HepG2 (cell line): ENCODE data around the gene UBE2S. TPM values are rescaled to one million over a fixed set of nuclear protein-coding genes. Genes with fewer than 3 reads are reported as not detected.
A peak's percentile ranks its signal among the peaks of the same experiment; 100 is the strongest.

ENCODE experiments used
- BCL6 ChIP-seq: IDR thresholded peaks from 2 replicates; pipeline ENCODE4 v1.6.1; 2016; ENCODE audit warnings: missing genetic modification reagents, missing compliant biosample characterization
- DNMT1 ChIP-seq: sonication (generic); formaldehyde crosslinking; IDR thresholded peaks from 2 replicates; pipeline ENCODE4 v1.5.1; 2020; ENCODE audit warnings: mild to moderate bottlenecking, missing genetic modification reagents
- EP300 ChIP-seq, 3 experiments: sonication (generic) in 1 of 3; formaldehyde crosslinking in 1 of 3; IDR thresholded peaks; 2 replicates each; pipeline versions ENCODE4 v1.5.1 to v1.6.1; 2011 to 2020; ENCODE audit warnings: low read depth in 2 of 3, low read length in 2 of 3, borderline replicate concordance in 1 of 3, improper control_type of control experiment in 1 of 3, mild to moderate bottlenecking in 1 of 3, missing genetic modification reagents in 1 of 3, moderate library complexity in 1 of 3
- GATAD2A ChIP-seq: IDR thresholded peaks from 2 replicates; pipeline ENCODE4 v1.6.1; 2016
- KMT2A ChIP-seq: sonication (generic); formaldehyde crosslinking; IDR thresholded peaks from 2 replicates; pipeline ENCODE4 v1.4.0; 2020; ENCODE audit warnings: missing genetic modification reagents
- KMT2B ChIP-seq: IDR thresholded peaks from 2 replicates; pipeline ENCODE4 v1.6.1; 2016; ENCODE audit warnings: missing genetic modification reagents, missing compliant biosample characterization
- ZNF10 ChIP-seq: sonication (generic); formaldehyde crosslinking; IDR thresholded peaks from 2 replicates; pipeline ENCODE4 v1.4.0; 2020; ENCODE audit warnings: mild to moderate bottlenecking, low read depth, missing genetic modification reagents, borderline replicate concordance
- ZNF101 ChIP-seq: sonication (generic); formaldehyde crosslinking; IDR thresholded peaks from 2 replicates; pipeline ENCODE4 v1.4.0; 2020; ENCODE audit warnings: mild to moderate bottlenecking, low read depth, missing genetic modification reagents, borderline replicate concordance
- ZNF263 ChIP-seq: sonication (generic); formaldehyde crosslinking; IDR thresholded peaks from 2 replicates; pipeline ENCODE4 v1.4.0; 2020; ENCODE audit warnings: missing genetic modification reagents
- ZNF776 ChIP-seq: sonication (generic); formaldehyde crosslinking; IDR thresholded peaks from 2 replicates; pipeline ENCODE4 v1.4.0; 2020; ENCODE audit warnings: mild to moderate bottlenecking, missing genetic modification reagents
- polyA plus RNA-seq, 8 experiments: library from polyadenylated mRNA; depleted of rRNA in 3 of 8; stranded (reverse) in 7 of 8; unstranded in 1 of 8; fragments of >200 nt; fragmentation: Illumina TruSeq in 4 of 8; extraction: Trizol in 4 of 8; gene quantifications; 2 replicates each; pipeline versions ENCODE4 v1.2.1 to v1.2.3, GENCODE V29; 2011 to 2016; ENCODE audit warnings: low read depth in 4 of 8, missing spikeins in 1 of 8, mixed read lengths in 1 of 8; ENCODE audit not compliant: insufficient read depth in 1 of 8
- total RNA-seq, 5 experiments: library from RNA; depleted of rRNA; stranded (reverse); fragments of >200 nt; fragmentation: Illumina TruSeq; extraction: Trizol; gene quantifications; 2 replicates each; pipeline ENCODE4 v1.2.3, GENCODE V29; 2016; ENCODE audit warnings: low read depth in 1 of 5
- TF ChIP-seq, protein P1 (sequence below): sonication (generic); formaldehyde crosslinking; IDR thresholded peaks from 2 replicates; pipeline ENCODE4 v1.5.0; 2020; ENCODE audit warnings: mild to moderate bottlenecking, missing genetic modification reagents, borderline replicate concordance
- TF ChIP-seq, protein P2 (sequence below): IDR thresholded peaks from 2 replicates; pipeline ENCODE4 v1.6.1; 2012; ENCODE audit warnings: low read depth, low read length, improper control_type of control experiment
- TF ChIP-seq, protein P3 (sequence below): IDR thresholded peaks from 2 replicates; pipeline ENCODE4 v1.6.1; 2016; ENCODE audit warnings: low read depth, missing genetic modification reagents, missing compliant biosample characterization

Gene UBE2S
- total and polyA plus RNA-seq, 2 of the 13 experiments (the other 11 are each of a cell fraction or from before 2014, with no cell fraction given): 32.2 to 39.3 TPM

DNA sequence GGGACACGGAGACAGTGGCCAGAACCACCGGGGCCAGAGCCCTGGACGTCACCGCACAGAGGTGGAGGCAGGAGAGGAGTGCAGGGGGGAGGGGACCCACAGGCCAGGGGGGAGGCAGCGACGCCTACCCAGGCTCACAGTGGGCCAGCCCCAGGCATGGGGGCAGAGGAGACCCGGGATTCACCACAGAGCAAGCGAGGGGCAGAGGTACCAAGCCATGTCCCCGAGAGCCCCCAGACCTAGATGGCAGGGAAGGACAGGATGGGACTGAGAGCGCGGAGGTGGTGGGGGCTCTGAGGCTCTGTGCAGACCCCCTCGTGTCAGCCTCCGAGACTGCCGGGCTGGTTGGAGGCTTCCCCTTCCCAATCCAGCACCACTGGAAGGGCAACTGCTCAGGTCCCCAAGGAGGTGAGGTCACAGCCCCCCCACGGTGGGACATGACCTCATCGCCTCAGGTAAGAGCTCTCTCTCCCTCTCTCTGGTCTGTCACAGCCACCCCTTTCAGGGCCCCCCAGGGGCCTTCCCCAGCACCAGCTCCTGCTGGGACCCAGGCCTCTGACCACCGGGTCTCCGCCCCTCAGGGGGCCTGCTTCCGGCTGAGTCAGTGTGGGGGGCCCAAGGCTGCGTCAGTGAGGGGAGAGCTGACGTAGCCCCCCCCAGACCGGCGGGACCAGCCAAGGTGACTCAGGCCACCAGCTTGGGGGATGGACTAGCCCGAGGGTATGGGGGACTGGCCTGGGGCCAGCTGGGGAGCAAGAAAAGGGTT lies 35.1 kb downstream of the UBE2S start (continued):
- TF ChIP-seq, protein P1, sequence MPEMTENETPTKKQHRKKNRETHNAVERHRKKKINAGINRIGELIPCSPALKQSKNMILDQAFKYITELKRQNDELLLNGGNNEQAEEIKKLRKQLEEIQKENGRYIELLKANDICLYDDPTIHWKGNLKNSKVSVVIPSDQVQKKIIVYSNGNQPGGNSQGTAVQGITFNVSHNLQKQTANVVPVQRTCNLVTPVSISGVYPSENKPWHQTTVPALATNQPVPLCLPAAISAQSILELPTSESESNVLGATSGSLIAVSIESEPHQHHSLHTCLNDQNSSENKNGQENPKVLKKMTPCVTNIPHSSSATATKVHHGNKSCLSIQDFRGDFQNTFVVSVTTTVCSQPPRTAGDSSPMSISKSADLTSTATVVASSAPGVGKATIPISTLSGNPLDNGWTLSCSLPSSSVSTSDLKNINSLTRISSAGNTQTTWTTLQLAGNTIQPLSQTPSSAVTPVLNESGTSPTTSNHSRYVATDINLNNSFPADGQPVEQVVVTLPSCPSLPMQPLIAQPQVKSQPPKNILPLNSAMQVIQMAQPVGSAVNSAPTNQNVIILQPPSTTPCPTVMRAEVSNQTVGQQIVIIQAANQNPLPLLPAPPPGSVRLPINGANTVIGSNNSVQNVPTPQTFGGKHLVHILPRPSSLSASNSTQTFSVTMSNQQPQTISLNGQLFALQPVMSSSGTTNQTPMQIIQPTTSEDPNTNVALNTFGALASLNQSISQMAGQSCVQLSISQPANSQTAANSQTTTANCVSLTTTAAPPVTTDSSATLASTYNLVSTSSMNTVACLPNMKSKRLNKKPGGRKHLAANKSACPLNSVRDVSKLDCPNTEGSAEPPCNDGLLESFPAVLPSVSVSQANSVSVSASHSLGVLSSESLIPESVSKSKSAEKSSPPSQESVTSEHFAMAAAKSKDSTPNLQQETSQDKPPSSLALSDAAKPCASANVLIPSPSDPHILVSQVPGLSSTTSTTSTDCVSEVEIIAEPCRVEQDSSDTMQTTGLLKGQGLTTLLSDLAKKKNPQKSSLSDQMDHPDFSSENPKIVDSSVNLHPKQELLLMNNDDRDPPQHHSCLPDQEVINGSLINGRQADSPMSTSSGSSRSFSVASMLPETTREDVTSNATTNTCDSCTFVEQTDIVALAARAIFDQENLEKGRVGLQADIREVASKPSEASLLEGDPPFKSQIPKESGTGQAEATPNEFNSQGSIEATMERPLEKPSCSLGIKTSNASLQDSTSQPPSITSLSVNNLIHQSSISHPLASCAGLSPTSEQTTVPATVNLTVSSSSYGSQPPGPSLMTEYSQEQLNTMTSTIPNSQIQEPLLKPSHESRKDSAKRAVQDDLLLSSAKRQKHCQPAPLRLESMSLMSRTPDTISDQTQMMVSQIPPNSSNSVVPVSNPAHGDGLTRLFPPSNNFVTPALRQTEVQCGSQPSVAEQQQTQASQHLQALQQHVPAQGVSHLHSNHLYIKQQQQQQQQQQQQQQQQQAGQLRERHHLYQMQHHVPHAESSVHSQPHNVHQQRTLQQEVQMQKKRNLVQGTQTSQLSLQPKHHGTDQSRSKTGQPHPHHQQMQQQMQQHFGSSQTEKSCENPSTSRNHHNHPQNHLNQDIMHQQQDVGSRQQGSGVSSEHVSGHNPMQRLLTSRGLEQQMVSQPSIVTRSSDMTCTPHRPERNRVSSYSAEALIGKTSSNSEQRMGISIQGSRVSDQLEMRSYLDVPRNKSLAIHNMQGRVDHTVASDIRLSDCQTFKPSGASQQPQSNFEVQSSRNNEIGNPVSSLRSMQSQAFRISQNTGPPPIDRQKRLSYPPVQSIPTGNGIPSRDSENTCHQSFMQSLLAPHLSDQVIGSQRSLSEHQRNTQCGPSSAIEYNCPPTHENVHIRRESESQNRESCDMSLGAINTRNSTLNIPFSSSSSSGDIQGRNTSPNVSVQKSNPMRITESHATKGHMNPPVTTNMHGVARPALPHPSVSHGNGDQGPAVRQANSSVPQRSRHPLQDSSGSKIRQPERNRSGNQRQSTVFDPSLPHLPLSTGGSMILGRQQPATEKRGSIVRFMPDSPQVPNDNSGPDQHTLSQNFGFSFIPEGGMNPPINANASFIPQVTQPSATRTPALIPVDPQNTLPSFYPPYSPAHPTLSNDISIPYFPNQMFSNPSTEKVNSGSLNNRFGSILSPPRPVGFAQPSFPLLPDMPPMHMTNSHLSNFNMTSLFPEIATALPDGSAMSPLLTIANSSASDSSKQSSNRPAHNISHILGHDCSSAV (CRISPR knock-in tag): no peak
- TF ChIP-seq ZNF10 (CRISPR knock-in tag): no peak
- peak in 1 of 2 experiments; percentile 32; a peak in 1 of 4 replicates for TF ChIP-seq EP300 (IDR thresholded peaks at IDR 0.05; ENCODE audit: low read depth in 2 of 2, low read length in 2 of 2)
- TF ChIP-seq EP300 (CRISPR knock-in tag; IDR thresholded peaks at IDR 0.05; ENCODE audit: borderline replicate concordance): no peak
- no peak for TF ChIP-seq DNMT1 (CRISPR knock-in tag)
- TF ChIP-seq ZNF101 (CRISPR knock-in tag): no peak
- no peak for TF ChIP-seq ZNF263
- TF ChIP-seq, protein P2, sequence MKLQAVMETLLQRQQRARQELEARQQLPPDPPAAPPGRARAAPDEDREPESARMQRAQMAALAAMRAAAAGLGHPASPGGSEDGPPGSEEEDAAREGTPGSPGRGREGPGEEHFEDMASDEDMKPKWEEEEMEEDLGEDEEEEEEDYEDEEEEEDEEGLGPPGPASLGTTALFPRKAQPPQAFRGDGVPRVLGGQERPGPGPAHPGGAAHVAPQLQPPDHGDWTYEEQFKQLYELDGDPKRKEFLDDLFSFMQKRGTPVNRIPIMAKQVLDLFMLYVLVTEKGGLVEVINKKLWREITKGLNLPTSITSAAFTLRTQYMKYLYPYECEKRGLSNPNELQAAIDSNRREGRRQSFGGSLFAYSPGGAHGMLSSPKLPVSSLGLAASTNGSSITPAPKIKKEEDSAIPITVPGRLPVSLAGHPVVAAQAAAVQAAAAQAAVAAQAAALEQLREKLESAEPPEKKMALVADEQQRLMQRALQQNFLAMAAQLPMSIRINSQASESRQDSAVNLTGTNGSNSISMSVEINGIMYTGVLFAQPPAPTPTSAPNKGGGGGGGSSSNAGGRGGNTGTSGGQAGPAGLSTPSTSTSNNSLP: no peak
- no peak for TF ChIP-seq KMT2A
- TF ChIP-seq ZNF776 (CRISPR knock-in tag): no peak
- TF ChIP-seq BCL6 (CRISPR knock-in tag): no peak
- TF ChIP-seq, protein P3, sequence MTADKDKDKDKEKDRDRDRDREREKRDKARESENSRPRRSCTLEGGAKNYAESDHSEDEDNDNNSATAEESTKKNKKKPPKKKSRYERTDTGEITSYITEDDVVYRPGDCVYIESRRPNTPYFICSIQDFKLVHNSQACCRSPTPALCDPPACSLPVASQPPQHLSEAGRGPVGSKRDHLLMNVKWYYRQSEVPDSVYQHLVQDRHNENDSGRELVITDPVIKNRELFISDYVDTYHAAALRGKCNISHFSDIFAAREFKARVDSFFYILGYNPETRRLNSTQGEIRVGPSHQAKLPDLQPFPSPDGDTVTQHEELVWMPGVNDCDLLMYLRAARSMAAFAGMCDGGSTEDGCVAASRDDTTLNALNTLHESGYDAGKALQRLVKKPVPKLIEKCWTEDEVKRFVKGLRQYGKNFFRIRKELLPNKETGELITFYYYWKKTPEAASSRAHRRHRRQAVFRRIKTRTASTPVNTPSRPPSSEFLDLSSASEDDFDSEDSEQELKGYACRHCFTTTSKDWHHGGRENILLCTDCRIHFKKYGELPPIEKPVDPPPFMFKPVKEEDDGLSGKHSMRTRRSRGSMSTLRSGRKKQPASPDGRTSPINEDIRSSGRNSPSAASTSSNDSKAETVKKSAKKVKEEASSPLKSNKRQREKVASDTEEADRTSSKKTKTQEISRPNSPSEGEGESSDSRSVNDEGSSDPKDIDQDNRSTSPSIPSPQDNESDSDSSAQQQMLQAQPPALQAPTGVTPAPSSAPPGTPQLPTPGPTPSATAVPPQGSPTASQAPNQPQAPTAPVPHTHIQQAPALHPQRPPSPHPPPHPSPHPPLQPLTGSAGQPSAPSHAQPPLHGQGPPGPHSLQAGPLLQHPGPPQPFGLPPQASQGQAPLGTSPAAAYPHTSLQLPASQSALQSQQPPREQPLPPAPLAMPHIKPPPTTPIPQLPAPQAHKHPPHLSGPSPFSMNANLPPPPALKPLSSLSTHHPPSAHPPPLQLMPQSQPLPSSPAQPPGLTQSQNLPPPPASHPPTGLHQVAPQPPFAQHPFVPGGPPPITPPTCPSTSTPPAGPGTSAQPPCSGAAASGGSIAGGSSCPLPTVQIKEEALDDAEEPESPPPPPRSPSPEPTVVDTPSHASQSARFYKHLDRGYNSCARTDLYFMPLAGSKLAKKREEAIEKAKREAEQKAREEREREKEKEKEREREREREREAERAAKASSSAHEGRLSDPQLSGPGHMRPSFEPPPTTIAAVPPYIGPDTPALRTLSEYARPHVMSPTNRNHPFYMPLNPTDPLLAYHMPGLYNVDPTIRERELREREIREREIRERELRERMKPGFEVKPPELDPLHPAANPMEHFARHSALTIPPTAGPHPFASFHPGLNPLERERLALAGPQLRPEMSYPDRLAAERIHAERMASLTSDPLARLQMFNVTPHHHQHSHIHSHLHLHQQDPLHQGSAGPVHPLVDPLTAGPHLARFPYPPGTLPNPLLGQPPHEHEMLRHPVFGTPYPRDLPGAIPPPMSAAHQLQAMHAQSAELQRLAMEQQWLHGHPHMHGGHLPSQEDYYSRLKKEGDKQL (CRISPR knock-in tag): no peak
- TF ChIP-seq GATAD2A (CRISPR knock-in tag): peak; percentile 45; the same call in 1 of the 2 replicates
- TF ChIP-seq KMT2B: no peak
